ENCODE measurements around the gene TLE2.

- TF ChIP-seq CTCF (IDR thresholded peaks at IDR 0.05; ENCODE audit: low read depth, low read length) (no peak), EZH2phosphoT487 (IDR thresholded peaks at IDR 0.05; ENCODE audit: low read depth) (no peak)
Measured at GRCh38 chr19:3001235-3001800, 27.8 kb downstream of the TLE2 start.

Data from OCI-LY3 (cell line).